ENCODE measurements around the gene LRRC45. TPM values are rescaled to one million over a fixed set of nuclear protein-coding genes. Genes with fewer than 3 reads are reported as not detected.

Gene LRRC45
- total and polyA plus RNA-seq, 9 of the 15 experiments (the other 6 are each of a cell fraction or from before 2014, with no cell fraction given) = 3.5 to 21.5 (median 11.2) TPM; not detected in 2

GRCh38 chr17:81977211-81977808 lies 45.8 kb upstream of the LRRC45 start, which contains the start of gene ASPSCR1 (continued):
- TF ChIP-seq NONO (IDR thresholded peaks at IDR 0.05; ENCODE audit: low read depth in 2 of 2, low read length in 1 of 2) = peak; percentile 82 to 91
- TF ChIP-seq THRB (CRISPR knock-in tag; conservative IDR thresholded peaks at IDR 0.05) = no peak
- peak; percentile 100 for TF ChIP-seq ZBTB40 (IDR thresholded peaks at IDR 0.05)
- peak; percentile 99 for TF ChIP-seq ZBTB40 (CRISPR knock-in tag; IDR thresholded peaks at IDR 0.05)
- peak; percentile 97 for TF ChIP-seq USF2 (CRISPR knock-in tag; IDR thresholded peaks at IDR 0.05)
- TF ChIP-seq FUS (optimal IDR thresholded peaks at IDR 0.05; ENCODE audit: low read depth, low read length) = peak; percentile 37
- TF ChIP-seq SP1 (CRISPR knock-in tag; IDR thresholded peaks at IDR 0.05) = peak; percentile 92
- TF ChIP-seq ZNF384 (IDR thresholded peaks at IDR 0.05; ENCODE audit: low read depth, low read length) = peak; percentile 81
- no peak for TF ChIP-seq MAFF (IDR thresholded peaks at IDR 0.05; ENCODE audit: low read length)
- peak; percentile 73 for TF ChIP-seq KDM5B (IDR thresholded peaks at IDR 0.05; ENCODE audit: insufficient replicate concordance, low read depth, low read length)
- TF ChIP-seq MNT (conservative IDR thresholded peaks at IDR 0.05) = peak; percentile 93 to 98
- TF ChIP-seq ELF4 (CRISPR knock-in tag; IDR thresholded peaks at IDR 0.05) = 0 out of 2 replicates have a peak, but pooled peaks have one; percentile 54
